Muscle of leg (tissue), 11 donors: ENCODE data around the gene FAM25G. TPM values are rescaled to one million over a fixed set of nuclear protein-coding genes. Genes with fewer than 3 reads are reported as not detected.
A peak's percentile ranks its signal among the peaks of the same experiment; 100 is the strongest.
"Not testable (repeated sequence)": the region's sequence is repeated elsewhere in the genome, so short reads cannot be mapped to it uniquely, and the experiment has no call there.

Source experiments
- DNase-seq: peaks from one replicate; pipeline ENCODE4 v3.0.0; 2013
- H3K27ac ChIP-seq: one replicate; pipeline ENCODE4 v1.5.1; 2013; ENCODE audit warnings: mild to moderate bottlenecking, low read length, control low read depth
- H3K27me3 ChIP-seq: one replicate; pipeline ENCODE4 v1.6.1; 2013; ENCODE audit warnings: low read length; ENCODE audit not compliant: control insufficient read depth, insufficient read depth
- H3K36me3 ChIP-seq: one replicate; pipeline ENCODE4 v1.6.1; 2013; ENCODE audit warnings: low read length; ENCODE audit not compliant: control insufficient read depth, insufficient read depth
- H3K4me1 ChIP-seq: one replicate; pipeline ENCODE4 v1.6.1; 2013; ENCODE audit warnings: low read length; ENCODE audit not compliant: control insufficient read depth, insufficient read depth
- H3K4me3 ChIP-seq: one replicate; pipeline ENCODE4 v1.5.1; 2013; ENCODE audit warnings: low read length, control low read depth
- H3K9me3 ChIP-seq: replicated peaks from 2 replicates; pipeline ENCODE4 v1.6.1; 2013; ENCODE audit warnings: low read depth, low read length; ENCODE audit not compliant: control insufficient read depth
- WGBS: methylation state at CpG from one replicate; pipeline ENCODE4 v1.1.5; 2013; ENCODE audit warnings: missing lambda C conversion rate; ENCODE audit not compliant: insufficient coverage; 5-methylcytosine and 5-hydroxymethylcytosine counted together
- polyA plus RNA-seq, 8 donors: library from polyadenylated mRNA; unstranded; fragments of 120-200 nt; gene quantifications; one replicate each; pipeline versions ENCODE4 v1.2.1 to v1.2.3, GENCODE V29; 2013; ENCODE audit warnings: inconsistent platforms in 1 of 8, low replicate concordance in 1 of 8; ENCODE audit not compliant: insufficient read length in 8 of 8, insufficient read depth in 1 of 8
- total RNA-seq: library from RNA; stranded (reverse); fragments of 120-200 nt; gene quantifications from one replicate; pipeline ENCODE4 v1.2.4, GENCODE V29; 2013

Gene FAM25G
- total and polyA plus RNA-seq, 9 donors, result not detected

DNA sequence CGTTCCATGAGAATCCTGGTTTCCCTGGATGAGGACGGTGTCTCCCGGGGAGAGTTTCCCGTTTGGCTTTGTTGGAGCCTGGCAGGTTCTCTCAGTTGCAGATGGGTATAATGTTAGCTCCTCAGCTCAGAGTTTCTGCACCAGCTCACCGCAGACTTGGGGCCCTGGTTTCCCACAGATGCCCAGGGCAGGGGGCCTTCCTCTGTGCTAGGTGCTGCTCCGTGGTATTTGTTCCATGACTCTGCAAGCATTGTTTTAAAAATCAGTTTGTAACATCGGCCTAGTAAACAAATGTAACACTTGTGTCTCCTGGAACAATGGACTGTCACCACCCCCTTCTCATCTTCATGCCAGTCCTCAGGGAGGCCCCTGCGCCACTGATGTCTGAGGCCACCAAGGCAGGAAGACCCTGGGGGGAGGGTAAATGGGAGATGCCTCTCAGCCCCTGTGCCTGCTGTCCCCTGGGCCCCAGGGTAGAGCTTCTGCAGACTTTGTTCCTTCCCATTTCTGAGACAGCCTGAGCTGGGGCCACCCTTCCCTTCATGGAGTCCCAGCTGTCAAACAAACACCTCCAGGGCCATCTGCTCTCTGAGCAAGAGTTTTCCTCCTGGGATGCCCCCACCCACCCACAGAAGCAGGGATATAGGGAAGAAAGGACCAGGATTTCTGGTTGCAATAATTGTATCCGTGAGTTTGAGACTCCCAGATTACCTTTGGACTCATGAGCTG lies 36.0 kb downstream of the FAM25G start:
- H3K4me1 ChIP-seq, result peaks cover 37% of the 10 kb centered on the region
- not testable (repeated sequence) for DNase-seq, H3K27ac ChIP-seq, H3K36me3 ChIP-seq, H3K4me3 ChIP-seq, H3K27me3 ChIP-seq, H3K9me3 ChIP-seq
- WGBS, result 35% methylated on average over 6 of the region's 9 CpGs

DNA sequence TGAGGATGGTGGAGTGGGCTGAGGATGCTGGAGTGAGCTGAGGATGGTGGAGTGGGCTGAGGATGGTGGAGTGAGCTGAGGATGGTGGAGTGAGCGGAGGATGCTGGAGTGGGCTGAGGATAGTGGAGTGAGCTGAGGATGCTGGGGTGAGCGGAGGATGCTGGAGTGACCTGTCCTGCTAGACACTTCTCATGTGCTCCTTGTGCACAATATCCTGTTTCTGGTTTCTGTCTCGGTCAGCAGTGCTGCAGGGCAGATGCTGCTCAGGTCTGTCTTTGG lies 36.8 kb downstream of the FAM25G start:
- Histone ChIP-seq H3K27ac (no peak overlapping the region), H3K9me3 (no peaks in the 10 kb centered on the region), H3K27me3 (no peaks in the 10 kb centered on the region), H3K4me3 (no peak overlapping the region), H3K36me3 (no peaks in the 10 kb centered on the region), H3K4me1 (peaks cover 40% of the 10 kb centered on the region)
- no peak for DNase-seq
- WGBS, result 95% methylated on average over 2 of the region's 3 CpGs

GRCh38 chr10:47454008-47454779 lies 37.3 kb downstream of the FAM25G start:
- no peaks in the 10 kb centered on the region for H3K27me3 ChIP-seq
- H3K36me3 ChIP-seq, result no peaks in the 10 kb centered on the region
- H3K4me3 ChIP-seq, result no peak overlapping the region
- H3K27ac ChIP-seq, result no peak overlapping the region
- 80% methylated on average over 5 of the region's 10 CpGs for WGBS
- no peaks in the 10 kb centered on the region for H3K9me3 ChIP-seq
- peaks cover 45% of the 10 kb centered on the region for H3K4me1 ChIP-seq
- no peak for DNase-seq

- no peak for DNase-seq
- Histone ChIP-seq H3K9me3 (no peaks in the 10 kb centered on the region), H3K36me3 (no peaks in the 10 kb centered on the region), H3K4me3 (no peak overlapping the region), H3K27ac (no peak overlapping the region), H3K27me3 (no peaks in the 10 kb centered on the region), H3K4me1 (peaks cover 45% of the 10 kb centered on the region)
- 74% methylated on average over 2 of the region's 7 CpGs for WGBS
Observed at GRCh38 chr10:47453141-47454007, 38.1 kb downstream of the FAM25G start.

DNA sequence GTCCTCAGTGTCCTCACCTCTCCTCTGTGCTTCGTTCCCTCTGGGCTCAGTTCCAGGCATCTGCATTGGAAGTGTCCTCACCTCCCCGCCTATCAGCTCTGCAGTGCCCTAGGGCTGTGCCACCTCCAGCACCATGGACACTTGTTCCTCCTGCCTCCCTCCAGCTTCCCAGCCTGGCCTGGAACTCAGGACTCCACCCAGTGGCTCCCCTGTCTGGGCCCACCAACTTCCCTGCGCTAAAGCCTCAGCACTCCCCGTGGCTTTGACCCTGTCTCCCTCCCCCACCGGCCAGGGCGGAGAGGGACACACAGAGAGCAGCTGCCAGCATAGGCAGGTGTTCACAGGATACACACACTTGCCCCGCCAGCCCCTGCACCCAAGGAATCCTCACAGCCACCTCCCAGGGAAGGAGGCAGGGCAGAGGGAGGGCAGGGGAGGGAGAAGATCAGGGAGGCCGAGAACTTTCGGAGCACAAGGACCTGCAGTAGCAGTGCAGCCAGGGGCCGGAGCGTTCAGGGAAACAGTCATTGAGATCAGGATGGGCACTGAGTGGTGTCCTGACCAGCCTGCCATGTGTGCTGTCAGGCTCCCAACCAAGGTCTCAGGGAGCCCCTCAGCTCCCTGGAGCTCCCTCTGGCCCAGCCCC lies 38.9 kb downstream of the FAM25G start:
- Histone ChIP-seq H3K4me1 (peaks cover 45% of the 10 kb centered on the region), H3K9me3 (no peaks in the 10 kb centered on the region), H3K4me3 (no peak overlapping the region), H3K27ac (no peak overlapping the region), H3K36me3 (no peaks in the 10 kb centered on the region), H3K27me3 (no peaks in the 10 kb centered on the region)
- WGBS, result 55% methylated on average over 5 of the region's 11 CpGs
- peak; percentile 24 for DNase-seq

DNA sequence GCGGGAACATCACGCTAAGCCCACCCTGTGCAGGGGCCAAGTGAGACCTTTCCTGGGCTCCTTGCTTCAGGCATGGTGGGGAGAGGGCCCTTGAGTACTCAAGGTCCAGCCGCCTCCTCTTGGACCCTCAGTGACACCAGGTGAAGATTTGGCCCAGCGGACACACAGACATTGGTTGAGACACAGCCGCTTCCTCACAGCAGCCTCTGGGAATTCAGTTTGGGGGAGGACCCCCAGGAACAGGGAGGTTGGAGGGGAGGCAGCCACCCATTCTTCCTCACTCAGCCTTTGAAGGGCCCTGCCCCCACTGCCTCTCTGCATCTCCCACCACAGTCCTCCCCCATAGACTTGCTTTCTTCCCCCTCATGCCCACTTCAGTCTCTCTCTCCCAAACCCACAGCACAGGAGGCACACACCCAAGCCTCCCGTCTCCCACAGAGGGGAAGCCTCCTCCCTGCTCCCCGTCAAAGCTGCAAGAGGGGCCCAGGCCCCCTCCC lies 39.5 kb downstream of the FAM25G start:
- no peak overlapping the region for H3K4me3 ChIP-seq
- no peaks in the 10 kb centered on the region for H3K27me3 ChIP-seq
- no peaks in the 10 kb centered on the region for H3K36me3 ChIP-seq
- H3K9me3 ChIP-seq, result no peaks in the 10 kb centered on the region
- H3K4me1 ChIP-seq, result peaks cover 44% of the 10 kb centered on the region
- H3K27ac ChIP-seq, result no peak overlapping the region
- DNase-seq, result no peak
- WGBS, result 67% methylated on average over 5 of the region's 7 CpGs

DNA sequence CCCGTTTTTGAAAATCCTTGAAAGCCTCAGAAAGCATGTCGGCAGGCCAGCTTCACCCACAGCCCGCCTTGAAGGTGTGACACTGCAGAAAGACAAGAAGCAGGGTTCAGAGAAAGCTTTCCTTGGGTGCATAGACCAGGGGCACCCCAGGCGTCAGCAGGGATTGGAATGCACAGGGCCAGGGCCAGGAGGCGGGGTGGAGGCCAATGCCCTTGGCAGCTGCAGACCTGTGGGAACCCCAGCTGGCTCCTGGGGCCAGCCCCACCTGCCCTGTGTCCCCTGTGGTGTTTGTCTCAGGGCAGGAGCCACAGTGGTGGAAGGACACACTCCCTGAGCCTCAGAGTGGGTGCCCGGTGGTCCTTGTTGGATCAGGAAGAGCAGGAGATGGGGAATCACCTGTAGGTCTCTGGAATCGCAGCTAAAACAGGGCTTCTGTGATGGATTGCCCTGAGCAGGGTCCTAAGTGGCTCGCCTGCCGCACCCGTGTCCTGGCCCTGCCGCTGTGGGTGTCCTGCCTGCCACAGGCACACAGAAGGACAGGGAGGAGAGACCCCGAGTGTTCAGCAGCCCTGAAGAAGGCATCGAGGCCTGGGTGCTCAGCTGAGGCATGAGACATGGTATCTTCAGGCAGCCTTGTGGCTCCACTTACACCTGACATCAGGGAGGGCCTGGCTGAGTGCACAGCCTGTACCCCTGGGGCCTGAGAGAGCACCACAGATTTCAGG lies 40.1 kb downstream of the FAM25G start:
- H3K4me3 ChIP-seq, result no peak overlapping the region
- no peak for DNase-seq
- no peaks in the 10 kb centered on the region for H3K27me3 ChIP-seq
- no peak overlapping the region for H3K27ac ChIP-seq
- no peaks in the 10 kb centered on the region for H3K36me3 ChIP-seq
- H3K9me3 ChIP-seq, result peaks cover 2% of the 10 kb centered on the region
- WGBS, result 91% methylated on average over 13 of the region's 13 CpGs
- H3K4me1 ChIP-seq, result peaks cover 38% of the 10 kb centered on the region

DNA sequence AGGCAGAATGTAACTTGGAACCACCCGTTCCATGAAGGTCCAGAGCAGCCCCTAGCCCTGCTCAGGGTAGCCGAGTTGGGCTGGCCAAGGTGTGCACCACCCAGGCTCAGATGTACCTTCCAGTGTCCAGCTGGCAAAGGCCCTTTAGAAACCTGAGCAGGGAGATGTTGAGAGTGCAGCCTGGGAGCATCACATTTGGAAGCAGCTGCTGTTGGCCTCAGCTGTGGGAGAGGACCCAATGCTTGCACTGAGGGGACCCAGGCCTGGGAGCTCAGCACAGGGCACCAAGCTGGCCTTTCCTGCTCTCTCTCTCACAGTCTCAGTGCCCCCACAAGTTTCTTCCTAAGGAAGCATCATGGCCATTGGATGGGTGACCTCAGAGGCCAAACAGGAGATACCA lies 41.1 kb downstream of the FAM25G start:
- Histone ChIP-seq H3K4me1 (peaks cover 31% of the 10 kb centered on the region), H3K27me3 (peaks cover 2% of the 10 kb centered on the region), H3K27ac (no peak overlapping the region), H3K36me3 (no peaks in the 10 kb centered on the region), H3K4me3 (no peak overlapping the region), H3K9me3 (peaks cover 10% of the 10 kb centered on the region)
- no peak for DNase-seq
- WGBS, result 55% methylated on average over 2 of the region's 2 CpGs

- Histone ChIP-seq H3K4me1 (peaks cover 31% of the 10 kb centered on the region), H3K4me3 (no peak overlapping the region), H3K27me3 (peaks cover 2% of the 10 kb centered on the region), H3K27ac (no peak overlapping the region), H3K9me3 (peaks cover 13% of the 10 kb centered on the region), H3K36me3 (no peaks in the 10 kb centered on the region)
- DNase-seq, result no peak
- 62% methylated on average over 10 of the region's 10 CpGs for WGBS
Observed at GRCh38 chr10:47449979-47450378, 41.5 kb downstream of the FAM25G start.
